Measurements from ENCODE around the gene AGBL1. TPM values are rescaled to one million over a fixed set of nuclear protein-coding genes. Genes with fewer than 3 reads are reported as not detected.

Gene AGBL1
- total RNA-seq, 1 donor from 2014 or later, result 5.5 TPM

- Mint-ChIP-seq H3K4me1 (peaks cover 14% of the 10 kb centered on the region), H3K27ac (no peak overlapping the region), H3K27me3 (ENCODE audit: insufficient read depth, low read depth) (no peaks in the 10 kb centered on the region), H3K36me3 (no peaks in the 10 kb centered on the region), H3K9me3 (no peaks in the 10 kb centered on the region), H3K4me3 (no peak overlapping the region)
- Histone ChIP-seq H3K9me3 (ENCODE audit: low read depth) (no peaks in the 10 kb centered on the region), H3K79me2 (ENCODE audit: low read depth) (no peaks in the 10 kb centered on the region), H4K20me1 (ENCODE audit: low read depth) (no peaks in the 10 kb centered on the region), H3K4me2 (no peak overlapping the region), H3K4me3 (no peak overlapping the region), H2AFZ (replicated peaks) (no peak overlapping the region), H3F3A (ENCODE audit: low read depth) (no peaks in the 10 kb centered on the region), H3K27me3 (no peaks in the 10 kb centered on the region), H3K36me3 (no peaks in the 10 kb centered on the region), H3K9ac (no peak overlapping the region), H3K4me1 (no peaks in the 10 kb centered on the region), H3K27ac (no peak overlapping the region)
- DNase-seq (ENCODE audit: low spot score), result no peak
- no peak for TF ChIP-seq CTCF (IDR thresholded peaks at IDR 0.05)
- no peak for TF ChIP-seq EZH2phosphoT487 (IDR thresholded peaks at IDR 0.05)
- TF ChIP-seq EZH2 (IDR thresholded peaks at IDR 0.05), result no peak
Measured at GRCh38 chr15:86776145-86776544, 696.5 kb downstream of the AGBL1 start.

DNA sequence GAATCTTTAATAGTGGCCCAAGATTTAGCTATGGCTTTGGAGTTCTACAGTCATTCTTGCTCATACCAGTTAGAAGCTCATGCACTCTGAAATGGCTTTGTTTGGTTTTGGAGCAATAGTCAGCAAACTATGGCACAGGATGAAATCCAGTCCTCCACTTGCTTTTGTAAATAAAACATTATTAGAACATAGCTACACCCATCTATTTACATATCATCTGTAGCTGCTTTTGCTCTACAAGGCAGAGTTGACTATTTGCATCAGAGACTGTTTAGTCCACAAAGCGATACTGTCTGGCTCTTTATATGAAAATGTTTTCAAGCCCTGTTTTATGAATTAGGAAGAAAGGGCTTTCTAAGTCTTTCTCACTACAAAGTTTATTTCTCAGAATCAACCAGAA lies 716.9 kb downstream of the AGBL1 start:
- H2AFZ ChIP-seq (replicated peaks), result no peak overlapping the region
- H3K27ac ChIP-seq, result no peak overlapping the region
- no peaks in the 10 kb centered on the region for H3K27me3 ChIP-seq
- no peak overlapping the region for H3K4me3 Mint-ChIP-seq
- no peaks in the 10 kb centered on the region for H3K9me3 ChIP-seq (ENCODE audit: low read depth)
- H3K79me2 ChIP-seq (ENCODE audit: low read depth), result no peaks in the 10 kb centered on the region
- H3K4me1 Mint-ChIP-seq, result no peaks in the 10 kb centered on the region
- H3K4me1 ChIP-seq, result no peaks in the 10 kb centered on the region
- H3K27me3 Mint-ChIP-seq (ENCODE audit: insufficient read depth, low read depth), result peaks cover 3% of the 10 kb centered on the region
- TF ChIP-seq CTCF (IDR thresholded peaks at IDR 0.05), result no peak
- no peak for TF ChIP-seq EZH2phosphoT487 (IDR thresholded peaks at IDR 0.05)
- TF ChIP-seq EZH2 (IDR thresholded peaks at IDR 0.05), result no peak
- no peak overlapping the region for H3K27ac Mint-ChIP-seq
- no peaks in the 10 kb centered on the region for H3K36me3 Mint-ChIP-seq
- H3K9me3 Mint-ChIP-seq, result no peaks in the 10 kb centered on the region
- DNase-seq (ENCODE audit: low spot score), result no peak
- H3K36me3 ChIP-seq, result no peaks in the 10 kb centered on the region
- no peak overlapping the region for H3K9ac ChIP-seq
- H3F3A ChIP-seq (ENCODE audit: low read depth), result no peaks in the 10 kb centered on the region
- no peaks in the 10 kb centered on the region for H4K20me1 ChIP-seq (ENCODE audit: low read depth)
- no peak overlapping the region for H3K4me3 ChIP-seq
- no peak overlapping the region for H3K4me2 ChIP-seq

GRCh38 chr15:86797135-86797534 lies 717.5 kb downstream of the AGBL1 start:
- no peaks in the 10 kb centered on the region for H4K20me1 ChIP-seq (ENCODE audit: low read depth)
- H3K27me3 Mint-ChIP-seq (ENCODE audit: insufficient read depth, low read depth), result peaks cover 3% of the 10 kb centered on the region
- H3K4me3 Mint-ChIP-seq, result no peak overlapping the region
- no peak overlapping the region for H3K4me3 ChIP-seq
- TF ChIP-seq CTCF (IDR thresholded peaks at IDR 0.05) (no peak), EZH2 (IDR thresholded peaks at IDR 0.05) (no peak), EZH2phosphoT487 (IDR thresholded peaks at IDR 0.05) (no peak)
- H3K36me3 Mint-ChIP-seq, result no peaks in the 10 kb centered on the region
- DNase-seq (ENCODE audit: low spot score), result no peak
- no peaks in the 10 kb centered on the region for H3K36me3 ChIP-seq
- H3K4me2 ChIP-seq, result no peak overlapping the region
- H3K4me1 ChIP-seq, result no peaks in the 10 kb centered on the region
- no peaks in the 10 kb centered on the region for H3K9me3 ChIP-seq (ENCODE audit: low read depth)
- no peak overlapping the region for H3K27ac ChIP-seq
- no peaks in the 10 kb centered on the region for H3K79me2 ChIP-seq (ENCODE audit: low read depth)
- no peaks in the 10 kb centered on the region for H3K27me3 ChIP-seq
- no peaks in the 10 kb centered on the region for H3K9me3 Mint-ChIP-seq
- no peak overlapping the region for H3K27ac Mint-ChIP-seq
- no peaks in the 10 kb centered on the region for H3F3A ChIP-seq (ENCODE audit: low read depth)
- no peak overlapping the region for H3K9ac ChIP-seq
- H3K4me1 Mint-ChIP-seq, result no peaks in the 10 kb centered on the region
- H2AFZ ChIP-seq (replicated peaks), result no peak overlapping the region

All from neural progenitor cell (in vitro differentiated cells).